H1 (cell line): ENCODE measurements around the gene PDE4D. TPM values are rescaled to one million over a fixed set of nuclear protein-coding genes. Genes with fewer than 3 reads are reported as not detected.

Source experiments
- CTCF ChIA-PET: fragments of 300-600 bp; sonication (Branson Sonifier 250); formaldehyde crosslinking; loops from one replicate; lab custom pipeline; 2021; ENCODE audit not compliant: partially characterized antibody; lab: Charles Lee
- POLR2A ChIA-PET: fragments of 300-600 bp; sonication (Branson Sonifier 250); formaldehyde crosslinking; loops from one replicate; lab custom pipeline; 2021; ENCODE audit warnings: inconsistent platforms; ENCODE audit not compliant: partially characterized antibody; lab: Charles Lee
- DNase-seq, 2 experiments: peaks; one replicate each; pipeline versions ENCODE4 v3.0.0 to v3.0.0-alpha.2; 2010 to 2022; ENCODE audit warnings: low spot score in 2 of 2, low read depth in 1 of 2, mixed read lengths in 1 of 2
- FAIRE-seq: peaks from 2 replicates; lab custom pipeline; 2011; peaks lifted over from hg19 to GRCh38; lab: Jason Lieb, UNC
- H2AFZ ChIP-seq: 2 replicates; pipeline ENCODE4 v1.8.1; 2012; ENCODE audit warnings: low read length, inconsistent platforms
- H2AK5ac ChIP-seq: 2 replicates; pipeline ENCODE4 v1.6.1; 2013; ENCODE audit warnings: low read depth, low read length
- H2BK120ac ChIP-seq: replicated peaks from 2 replicates; pipeline ENCODE3; 2013; ENCODE audit warnings: low read depth, low read length, inconsistent platforms
- H2BK12ac ChIP-seq: 2 replicates; pipeline ENCODE4 v1.6.1; 2013; ENCODE audit warnings: low read depth, low read length
- H2BK15ac ChIP-seq: 2 replicates; pipeline ENCODE4 v1.6.1; 2013; ENCODE audit warnings: low read length
- H2BK20ac ChIP-seq: 2 replicates; pipeline ENCODE4 v1.6.1; 2013; ENCODE audit warnings: low read length
- H2BK5ac ChIP-seq: 2 replicates; pipeline ENCODE4 v1.6.1; 2013; ENCODE audit warnings: low read depth, low read length
- H3K14ac ChIP-seq: 2 replicates; pipeline ENCODE4 v1.6.1; 2013; ENCODE audit warnings: inconsistent platforms; ENCODE audit not compliant: insufficient read length
- H3K18ac ChIP-seq: 2 replicates; pipeline ENCODE4 v1.6.1; 2013; ENCODE audit warnings: low read length; ENCODE audit errors: extremely low read depth
- H3K23ac ChIP-seq: 2 replicates; pipeline ENCODE4 v1.6.1; 2013; ENCODE audit warnings: inconsistent platforms; ENCODE audit not compliant: insufficient read length
- H3K23me2 ChIP-seq: 2 replicates; pipeline ENCODE4 v1.6.1; 2013; ENCODE audit warnings: low read depth, low read length
- H3K27ac ChIP-seq: 2 replicates; pipeline ENCODE4 v1.6.1; 2011; ENCODE audit warnings: low read depth, low read length, inconsistent platforms
- H3K27me3 ChIP-seq, 4 experiments: replicated peaks in 1 of 4; 1 replicate in 1 of 4; 2 replicates in 3 of 4; pipeline versions ENCODE4 v1.6.1 to v1.8.1; 2011 to 2013; ENCODE audit warnings: low read length in 3 of 4, mild to moderate bottlenecking in 3 of 4, inconsistent platforms in 2 of 4, mixed read lengths in 2 of 4, moderate library complexity in 1 of 4; ENCODE audit not compliant: control insufficient read depth in 3 of 4, insufficient read depth in 3 of 4; ENCODE audit errors: extremely low read depth in 1 of 4
- H3K36me3 ChIP-seq, 4 experiments: 2 replicates each; pipeline versions ENCODE4 v1.6.1 to v1.8.1; 2011 to 2013; ENCODE audit warnings: mild to moderate bottlenecking in 4 of 4, low read length in 3 of 4, moderate library complexity in 2 of 4, control low read depth in 1 of 4, inconsistent platforms in 1 of 4; ENCODE audit not compliant: insufficient read depth in 4 of 4, control insufficient read depth in 2 of 4
- H3K4ac ChIP-seq: replicated peaks from 2 replicates; pipeline ENCODE3; 2013; ENCODE audit warnings: low read length, low read depth, mixed read lengths, inconsistent platforms; ENCODE audit not compliant: insufficient read length
- H3K4me1 ChIP-seq, 4 experiments: replicated peaks in 1 of 4; 1 replicate in 1 of 4; 2 replicates in 3 of 4; pipeline versions ENCODE4 v1.6.1 to v1.8.1; 2011 to 2013; ENCODE audit warnings: low read length in 3 of 4, inconsistent platforms in 2 of 4, mixed read lengths in 1 of 4; ENCODE audit not compliant: insufficient read depth in 4 of 4, control insufficient read depth in 3 of 4
- H3K4me2 ChIP-seq, 2 experiments: 2 replicates each; pipeline versions ENCODE4 v1.6.1 to v1.8.1; 2011 to 2013; ENCODE audit warnings: low read depth in 2 of 2, low read length in 2 of 2, control low read depth in 1 of 2, inconsistent platforms in 1 of 2, mild to moderate bottlenecking in 1 of 2; ENCODE audit not compliant: insufficient read depth in 1 of 2
- H3K4me3 ChIP-seq, 4 experiments: fragments of 200-600, 300-600 bp in 1 of 4; sonication (generic), shearing (Covaris generic), sonication (Bioruptor Twin) in 1 of 4; 2 replicates each; pipeline versions ENCODE4 v1.5.1 to v1.8.1; 2011 to 2016; ENCODE audit warnings: low read length in 4 of 4, low read depth in 3 of 4, control low read depth in 2 of 4, inconsistent platforms in 2 of 4, mild to moderate bottlenecking in 2 of 4, mixed read lengths in 1 of 4, moderate library complexity in 1 of 4; ENCODE audit not compliant: insufficient read depth in 2 of 4; ENCODE audit errors: extremely low read depth in 1 of 4
- H3K56ac ChIP-seq: replicated peaks from 2 replicates; pipeline ENCODE3; 2013; ENCODE audit warnings: low read depth, mild to moderate bottlenecking, mixed read lengths, low read length, inconsistent platforms; ENCODE audit not compliant: insufficient read length
- H3K79me1 ChIP-seq: 2 replicates; pipeline ENCODE4 v1.6.1; 2013; ENCODE audit warnings: low read depth, low read length, control low read depth
- H3K79me2 ChIP-seq, 2 experiments: 2 replicates each; pipeline versions ENCODE4 v1.6.1 to v1.8.1; 2012 to 2013; ENCODE audit warnings: low read length in 2 of 2, mild to moderate bottlenecking in 2 of 2, inconsistent platforms in 1 of 2; ENCODE audit not compliant: insufficient read depth in 2 of 2, control insufficient read depth in 1 of 2
- H3K9ac ChIP-seq, 4 experiments: replicated peaks in 1 of 4; 1 replicate in 1 of 4; 2 replicates in 3 of 4; pipeline versions ENCODE4 v1.6.1 to v1.8.1; 2011 to 2013; ENCODE audit warnings: low read depth in 3 of 4, low read length in 3 of 4, control low read depth in 2 of 4, mild to moderate bottlenecking in 2 of 4, moderate library complexity in 2 of 4, inconsistent platforms in 1 of 4; ENCODE audit errors: extremely low read depth in 1 of 4
- H3K9me3 ChIP-seq, 2 experiments: 2 replicates each; pipeline versions ENCODE4 v1.6.1 to v1.8.1; 2012 to 2013; ENCODE audit warnings: mild to moderate bottlenecking in 2 of 2, moderate library complexity in 2 of 2, control low read depth in 1 of 2, inconsistent platforms in 1 of 2, low read depth in 1 of 2, low read length in 1 of 2, mixed read lengths in 1 of 2; ENCODE audit not compliant: insufficient read depth in 2 of 2
- H4K20me1 ChIP-seq, 2 experiments: replicated peaks in 1 of 2; 2 replicates each; pipeline versions ENCODE3 to v1.8.1; 2011 to 2013; ENCODE audit warnings: inconsistent platforms in 2 of 2, low read length in 2 of 2, mild to moderate bottlenecking in 1 of 2; ENCODE audit not compliant: insufficient read depth in 2 of 2, control insufficient read depth in 1 of 2
- H4K5ac ChIP-seq: 2 replicates; pipeline ENCODE4 v1.6.1; 2013; ENCODE audit warnings: low read length, low read depth, mixed read lengths, inconsistent platforms; ENCODE audit not compliant: insufficient read length
- H4K8ac ChIP-seq: 2 replicates; pipeline ENCODE4 v1.8.0; 2013; ENCODE audit warnings: mild to moderate bottlenecking, moderate library complexity, low read length, inconsistent platforms; ENCODE audit not compliant: insufficient read depth; ENCODE audit errors: extremely low read depth
- H4K91ac ChIP-seq: replicated peaks from 2 replicates; pipeline ENCODE3; 2013; ENCODE audit warnings: low read length, mixed read lengths, inconsistent platforms; ENCODE audit not compliant: insufficient read length
- CBX8 ChIP-seq: fragments of 300-800, 300-1000 bp; sonication (generic); IDR thresholded peaks from 2 replicates; pipeline ENCODE4 v1.7.1; 2016; ENCODE audit warnings: low read depth, low read length, borderline replicate concordance
- GTF2F1 ChIP-seq: IDR thresholded peaks from 2 replicates; pipeline ENCODE4 v1.6.1; 2012; ENCODE audit warnings: low read depth, low read length, improper control_type of control experiment, borderline replicate concordance
- HDAC2 ChIP-seq, 2 experiments: fragments of 300-600 bp in 1 of 2; sonication (generic) in 1 of 2; IDR thresholded peaks; 2 replicates each; pipeline ENCODE4 v1.6.1; 2011 to 2012; ENCODE audit warnings: low read depth in 2 of 2, low read length in 2 of 2, mild to moderate bottlenecking in 2 of 2, moderate library complexity in 2 of 2, borderline replicate concordance in 1 of 2, inconsistent platforms in 1 of 2
- KDM5A ChIP-seq: fragments of 200-600 bp; IDR thresholded peaks from 2 replicates; pipeline ENCODE4 v1.7.1; 2012; ENCODE audit warnings: mild to moderate bottlenecking, low read length, inconsistent platforms, mixed read lengths
- NANOG ChIP-seq: IDR thresholded peaks from 2 replicates; pipeline ENCODE4 v1.6.1; 2011; ENCODE audit warnings: low read length, low read depth, mild to moderate bottlenecking, inconsistent platforms; ENCODE audit not compliant: insufficient read depth, poor library complexity, severe bottlenecking
- SIN3A ChIP-seq, 2 experiments: IDR thresholded peaks in 1 of 2; conservative IDR thresholded peaks in 1 of 2; 2 replicates each; pipeline ENCODE4 v1.6.1; 2011 to 2012; ENCODE audit warnings: low read length in 2 of 2, improper control_type of control experiment in 1 of 2, low read depth in 1 of 2, mild to moderate bottlenecking in 1 of 2
- SIRT6 ChIP-seq: IDR thresholded peaks from one replicate; pipeline ENCODE4 v1.7.1; 2012; ENCODE audit warnings: low read length, inconsistent platforms
- SP1 ChIP-seq: IDR thresholded peaks from 2 replicates; pipeline ENCODE4 v1.6.1; 2011; ENCODE audit warnings: low read depth, low read length
- TAF1 ChIP-seq: IDR thresholded peaks from 2 replicates; pipeline ENCODE4 v1.6.1; 2011; ENCODE audit warnings: mild to moderate bottlenecking, low read depth, low read length
- TAF7 ChIP-seq: optimal IDR thresholded peaks from 2 replicates; pipeline ENCODE3; 2011; ENCODE audit warnings: low read depth, mild to moderate bottlenecking, inconsistent platforms, low read length, moderate library complexity, borderline replicate concordance
- TCF12 ChIP-seq: IDR thresholded peaks from 2 replicates; pipeline ENCODE4 v1.6.1; 2011; ENCODE audit warnings: low read depth, mild to moderate bottlenecking, low read length
- TEAD4 ChIP-seq: IDR thresholded peaks from 2 replicates; pipeline ENCODE4 v1.6.1; 2012; ENCODE audit warnings: low read depth, low read length, inconsistent platforms, mixed read lengths
- WGBS, 2 experiments: shearing (Covaris generic) in 1 of 2; methylation state at CpG; one replicate each; pipeline versions ENCODE4 v1.1.6 to v1.1.7; 2013 to 2015; ENCODE audit warnings: low lambda C conversion rate in 2 of 2, mixed read lengths in 2 of 2, inconsistent platforms in 1 of 2, low coverage in 1 of 2, missing lambda C conversion rate in 1 of 2; ENCODE audit not compliant: insufficient replicate concordance in 2 of 2, insufficient coverage in 1 of 2, insufficient read length in 1 of 2; ENCODE audit errors: extremely low coverage in 1 of 2, missing lambda C conversion rate in 1 of 2; 5-methylcytosine and 5-hydroxymethylcytosine counted together
- polyA plus RNA-seq, 7 experiments: library from polyadenylated mRNA; depleted of rRNA in 3 of 7; stranded (reverse) in 5 of 7; unstranded in 2 of 7; fragments of >200 nt in 5 of 7; fragments of 200-250 nt in 2 of 7; gene quantifications; 1 replicate in 5 of 7; 2 replicates in 1 of 7; 4 replicates in 1 of 7; pipeline versions ENCODE4 v1.2.1 to v1.2.3, GENCODE V29; 2011 to 2013; ENCODE audit warnings: missing spikeins in 2 of 7, mixed read lengths in 2 of 7
- total RNA-seq: library from RNA; stranded (reverse); fragmentation: NEBNext Ultra II Directional; extraction: Animal tissue kit (Norgen Biotek cat#: 25700); gene quantifications from 2 replicates; pipeline ENCODE4 v1.2.1, GENCODE V29; 2021
- TF ChIP-seq, protein P1 (sequence below): IDR thresholded peaks from 2 replicates; pipeline ENCODE4 v1.6.1; 2012; ENCODE audit warnings: low read length, inconsistent platforms

PDE4D gene
- total and polyA plus RNA-seq, 2 of the 8 experiments (the other 6 are each of a cell fraction or from before 2014, with no cell fraction given): 2.3 to 3.7 TPM

GRCh38 chr5:59599729-59600128 is 293.8 kb downstream of the PDE4D start:
- Histone ChIP-seq H4K5ac (no peak overlapping the region), H2BK120ac (no peak overlapping the region), H3K9ac (no peak overlapping the region), H4K91ac (no peak overlapping the region), H2BK20ac (0 out of 2 replicates have a peak overlapping the region, but pooled peaks have one; percentile 10), H3K9me3 (no peaks in the 10 kb centered on the region), H2AFZ (no peak overlapping the region), H3K56ac (no peak overlapping the region), H3K36me3 (no peaks in the 10 kb centered on the region), H4K8ac (no peak overlapping the region), H2BK12ac (no peak overlapping the region), H2BK15ac (no peak overlapping the region), H3K14ac (no peak overlapping the region), H3K18ac (no peak overlapping the region), H2BK5ac (no peak overlapping the region), H3K23ac (no peak overlapping the region), H2AK5ac (no peak overlapping the region), H3K4me1 (peaks cover 0 to 4% (median 0%) of the 10 kb centered on the region in 4 experiments; a peak in 2 of 7 replicates), H3K4ac (no peak overlapping the region), H3K4me2 (no peak overlapping the region), H3K27ac (no peak overlapping the region), H4K20me1 (no peaks in the 10 kb centered on the region), H3K27me3 (no peaks in the 10 kb centered on the region), H3K23me2 (no peaks in the 10 kb centered on the region), H3K4me3 (no peak overlapping the region), H3K79me2 (no peaks in the 10 kb centered on the region), H3K79me1 (no peaks in the 10 kb centered on the region)
- no peak for FAIRE-seq
- ChIA-PET POLR2A (no interaction called here), CTCF (interaction anchor here (1.3 kb wide), 1 partner anchor 93 kb away, joined by 3 read pairs; no protein-coding TSS in a partner anchor)
- no peak for DNase-seq
- WGBS, 2 experiments: 84% methylated on average over 2 of the region's 2 CpGs; no CpG with 5 or more reads in 1 of the 2 experiments
- no peak for TF ChIP-seq SIRT6
- TF ChIP-seq TAF7: no peak
- TF ChIP-seq, protein P1, sequence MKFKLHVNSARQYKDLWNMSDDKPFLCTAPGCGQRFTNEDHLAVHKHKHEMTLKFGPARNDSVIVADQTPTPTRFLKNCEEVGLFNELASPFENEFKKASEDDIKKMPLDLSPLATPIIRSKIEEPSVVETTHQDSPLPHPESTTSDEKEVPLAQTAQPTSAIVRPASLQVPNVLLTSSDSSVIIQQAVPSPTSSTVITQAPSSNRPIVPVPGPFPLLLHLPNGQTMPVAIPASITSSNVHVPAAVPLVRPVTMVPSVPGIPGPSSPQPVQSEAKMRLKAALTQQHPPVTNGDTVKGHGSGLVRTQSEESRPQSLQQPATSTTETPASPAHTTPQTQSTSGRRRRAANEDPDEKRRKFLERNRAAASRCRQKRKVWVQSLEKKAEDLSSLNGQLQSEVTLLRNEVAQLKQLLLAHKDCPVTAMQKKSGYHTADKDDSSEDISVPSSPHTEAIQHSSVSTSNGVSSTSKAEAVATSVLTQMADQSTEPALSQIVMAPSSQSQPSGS: no peak
- no peak for TF ChIP-seq NANOG
- no peak for TF ChIP-seq SP1
- no peak for TF ChIP-seq TEAD4
- no peak for TF ChIP-seq TCF12
- no peak for TF ChIP-seq TAF1
- no peak for TF ChIP-seq SIN3A (conservative IDR thresholded peaks at IDR 0.05 in 1 of 2, IDR thresholded peaks at IDR 0.05 in 1 of 2; ENCODE audit: low read depth in 1 of 2, low read length in 2 of 2)
- no peak for TF ChIP-seq HDAC2 (IDR thresholded peaks at IDR 0.05; ENCODE audit: borderline replicate concordance in 1 of 2, low read depth in 2 of 2, low read length in 2 of 2)
- TF ChIP-seq CBX8: no peak
- TF ChIP-seq KDM5A: no peak
- no peak for TF ChIP-seq GTF2F1
